Prostate gland (tissue), 2 donors: ENCODE results near the gene ATP1A2.

Experiments
- POLR2A ChIP-seq: fragments of 450-650 bp; IDR thresholded peaks from one replicate; pipeline ENCODE4 v1.6.1; 2016; ENCODE audit warnings: antibody characterized with exemption, mild to moderate bottlenecking
- POLR2AphosphoS5 ChIP-seq: sonication (generic); formaldehyde crosslinking; IDR thresholded peaks from one replicate; pipeline ENCODE4 v1.6.1; 2017; ENCODE audit warnings: antibody characterized with exemption
- TF ChIP-seq, protein P1 (sequence below), 4 experiments: fragments of 200-600 bp in 2 of 4; fragments of 450-650 bp in 2 of 4; sonication (generic) in 2 of 4; IDR thresholded peaks; 1 replicate in 3 of 4; 2 replicates in 1 of 4; pipeline ENCODE4 v1.5.1; 2016 to 2019; ENCODE audit warnings: antibody characterized with exemption in 4 of 4, mild to moderate bottlenecking in 2 of 4, moderate library complexity in 2 of 4

- TF ChIP-seq, protein P1, sequence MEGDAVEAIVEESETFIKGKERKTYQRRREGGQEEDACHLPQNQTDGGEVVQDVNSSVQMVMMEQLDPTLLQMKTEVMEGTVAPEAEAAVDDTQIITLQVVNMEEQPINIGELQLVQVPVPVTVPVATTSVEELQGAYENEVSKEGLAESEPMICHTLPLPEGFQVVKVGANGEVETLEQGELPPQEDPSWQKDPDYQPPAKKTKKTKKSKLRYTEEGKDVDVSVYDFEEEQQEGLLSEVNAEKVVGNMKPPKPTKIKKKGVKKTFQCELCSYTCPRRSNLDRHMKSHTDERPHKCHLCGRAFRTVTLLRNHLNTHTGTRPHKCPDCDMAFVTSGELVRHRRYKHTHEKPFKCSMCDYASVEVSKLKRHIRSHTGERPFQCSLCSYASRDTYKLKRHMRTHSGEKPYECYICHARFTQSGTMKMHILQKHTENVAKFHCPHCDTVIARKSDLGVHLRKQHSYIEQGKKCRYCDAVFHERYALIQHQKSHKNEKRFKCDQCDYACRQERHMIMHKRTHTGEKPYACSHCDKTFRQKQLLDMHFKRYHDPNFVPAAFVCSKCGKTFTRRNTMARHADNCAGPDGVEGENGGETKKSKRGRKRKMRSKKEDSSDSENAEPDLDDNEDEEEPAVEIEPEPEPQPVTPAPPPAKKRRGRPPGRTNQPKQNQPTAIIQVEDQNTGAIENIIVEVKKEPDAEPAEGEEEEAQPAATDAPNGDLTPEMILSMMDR (IDR thresholded peaks at IDR 0.05) = no peak
- TF ChIP-seq POLR2A (no peak), POLR2AphosphoS5 (no peak)
These were observed 13.5 kb downstream of the ATP1A2 start for GRCh38 chr1:160129046-160129445.
